Neural progenitor cell (in vitro differentiated cells): ENCODE measurements around the gene ETDC. TPM values are rescaled to one million over a fixed set of nuclear protein-coding genes. Genes with fewer than 3 reads are reported as not detected.
"Not testable (repeated sequence)": the region's sequence is repeated elsewhere in the genome, so short reads cannot be mapped to it uniquely, and the experiment has no call there.

Experiments used
- DNase-seq: peaks from one replicate; pipeline ENCODE4 v3.0.0-alpha.2; 2016; ENCODE audit warnings: low spot score
- H2AFZ ChIP-seq: fragments of 200-600 bp; sonication (generic); replicated peaks from 2 replicates; pipeline ENCODE4 v1.6.1; 2016; ENCODE audit warnings: antibody characterized with exemption
- H3F3A ChIP-seq: fragments of 200-600 bp; sonication (generic); 2 replicates; pipeline ENCODE4 v1.6.1; 2016; ENCODE audit warnings: antibody characterized with exemption, low read depth
- H3K27ac ChIP-seq: fragments of 200-600 bp; sonication (generic); 2 replicates; pipeline ENCODE4 v1.5.1; 2016; ENCODE audit warnings: mild to moderate bottlenecking
- H3K27me3 ChIP-seq: fragments of 200-600 bp; sonication (generic); 2 replicates; pipeline ENCODE4 v1.6.1; 2016; ENCODE audit warnings: mild to moderate bottlenecking, moderate library complexity
- H3K36me3 ChIP-seq: fragments of 200-600 bp; sonication (generic); 2 replicates; pipeline ENCODE4 v1.5.1; 2016
- H3K4me1 ChIP-seq: fragments of 200-600 bp; sonication (generic); 2 replicates; pipeline ENCODE4 v1.6.1; 2016; ENCODE audit warnings: mixed run types
- H3K4me2 ChIP-seq: fragments of 200-600 bp; sonication (generic); 2 replicates; pipeline ENCODE4 v1.6.1; 2016
- H3K4me3 ChIP-seq: fragments of 200-600 bp; sonication (generic); 2 replicates; pipeline ENCODE4 v1.5.1; 2016
- H3K79me2 ChIP-seq: fragments of 200-600 bp; sonication (generic); 2 replicates; pipeline ENCODE4 v1.6.1; 2016; ENCODE audit warnings: low read depth
- H3K9ac ChIP-seq: fragments of 200-600 bp; sonication (generic); 2 replicates; pipeline ENCODE4 v1.6.1; 2016
- H3K9me3 ChIP-seq: fragments of 200-600 bp; sonication (generic); 2 replicates; pipeline ENCODE4 v1.5.1; 2016; ENCODE audit warnings: low read depth
- H4K20me1 ChIP-seq: fragments of 200-600 bp; sonication (generic); 2 replicates; pipeline ENCODE4 v1.6.1; 2016; ENCODE audit warnings: low read depth
- H3K27ac Mint-ChIP-seq: 3 replicates; pipeline ENCODE4 v1.8.0; 2021; ENCODE audit warnings: mixed read lengths
- H3K27me3 Mint-ChIP-seq: 2 replicates; pipeline ENCODE4 v1.8.0; 2022; ENCODE audit warnings: low read depth, mild to moderate bottlenecking, inconsistent platforms, moderate library complexity, mixed read lengths; ENCODE audit not compliant: insufficient read depth
- H3K36me3 Mint-ChIP-seq: 3 replicates; pipeline ENCODE4 v1.8.0; 2021; ENCODE audit warnings: mixed read lengths
- H3K4me1 Mint-ChIP-seq: 3 replicates; pipeline ENCODE4 v1.8.0; 2021; ENCODE audit warnings: mixed read lengths
- H3K4me3 Mint-ChIP-seq: 3 replicates; pipeline ENCODE4 v1.8.0; 2021; ENCODE audit warnings: mild to moderate bottlenecking, moderate library complexity, mixed read lengths
- H3K9me3 Mint-ChIP-seq: 3 replicates; pipeline ENCODE4 v1.8.0; 2020; ENCODE audit warnings: mixed read lengths
- EZH2 ChIP-seq: fragments of 200-600 bp; sonication (generic); IDR thresholded peaks from 2 replicates; pipeline ENCODE4 v1.6.1; 2017; ENCODE audit warnings: antibody characterized with exemption, mild to moderate bottlenecking, moderate library complexity
- EZH2phosphoT487 ChIP-seq: fragments of 200-600 bp; sonication (generic); IDR thresholded peaks from 2 replicates; pipeline ENCODE4 v1.6.1; 2017; ENCODE audit warnings: antibody characterized with exemption
- total RNA-seq: library from RNA; depleted of rRNA; stranded (reverse); fragments of >200 nt; gene quantifications from 2 replicates; pipeline ENCODE4 v1.2.3, GENCODE V29; 2015; ENCODE audit warnings: low replicate concordance
- TF ChIP-seq, protein P1 (sequence below): fragments of 200-600 bp; sonication (generic); IDR thresholded peaks from 2 replicates; pipeline ENCODE4 v1.5.1; 2017; ENCODE audit warnings: antibody characterized with exemption, mild to moderate bottlenecking

Gene ETDC
- total RNA-seq, 1 donor from 2014 or later, result not detected

DNA sequence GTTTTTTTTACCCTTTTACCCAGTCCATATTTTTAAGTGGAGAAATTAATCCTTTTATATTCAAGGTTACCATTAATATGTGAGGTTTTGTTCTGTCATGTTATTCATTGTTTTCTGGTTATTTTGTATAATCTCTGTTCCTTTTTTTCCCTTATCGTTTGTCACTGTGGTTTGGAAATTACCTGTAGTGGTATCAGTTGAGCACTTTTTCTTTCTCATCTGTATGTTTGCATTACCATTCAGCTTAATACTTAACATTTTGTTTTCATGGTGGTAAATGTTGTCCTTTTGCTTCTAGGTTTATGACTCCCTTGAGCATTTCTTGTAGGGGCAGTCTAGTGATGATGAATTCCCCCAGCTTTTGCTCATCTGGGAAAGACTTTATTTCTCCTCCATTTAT is 6.6 kb downstream of the ETDC start:
- TF ChIP-seq EZH2 (no peak), EZH2phosphoT487 (no peak)
- no peak overlapping the region for H3K4me3 Mint-ChIP-seq
- Histone ChIP-seq H3K27me3 (no peaks in the 10 kb centered on the region), H3K27ac (no peak overlapping the region), H4K20me1 (no peaks in the 10 kb centered on the region), H3K9me3 (peaks cover 24% of the 10 kb centered on the region), H3K4me1 (no peaks in the 10 kb centered on the region), H3K4me2 (no peak overlapping the region), H2AFZ (no peak overlapping the region), H3K36me3 (no peaks in the 10 kb centered on the region), H3K79me2 (no peaks in the 10 kb centered on the region), H3K4me3 (no peak overlapping the region), H3F3A (no peaks in the 10 kb centered on the region), H3K9ac (no peak overlapping the region)
- H3K27ac Mint-ChIP-seq, result no peak overlapping the region
- peaks cover 30% of the 10 kb centered on the region for H3K9me3 Mint-ChIP-seq
- DNase-seq, result no peak
- no peaks in the 10 kb centered on the region for H3K27me3 Mint-ChIP-seq
- H3K36me3 Mint-ChIP-seq, result peaks cover 3% of the 10 kb centered on the region
- H3K4me1 Mint-ChIP-seq, result no peaks in the 10 kb centered on the region

DNA sequence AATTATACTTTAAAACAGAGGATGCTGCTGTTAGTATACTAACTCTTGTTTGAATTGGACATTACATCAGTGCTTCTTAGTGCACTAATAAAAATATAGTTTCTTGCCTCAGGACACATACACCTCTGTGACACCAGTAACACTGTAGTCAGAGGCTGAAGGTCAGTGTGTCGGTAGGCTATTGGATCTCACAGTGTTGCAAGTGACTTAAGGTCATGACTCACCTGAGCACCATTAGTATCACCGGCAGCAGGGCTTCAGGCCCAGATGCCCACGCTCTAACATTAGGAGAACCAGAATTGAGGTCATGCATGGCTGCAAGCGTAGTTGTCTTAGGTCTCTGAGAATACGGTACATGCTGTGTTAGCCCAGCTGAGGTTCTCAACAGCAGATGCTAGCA is 15.2 kb downstream of the ETDC start:
- Histone ChIP-seq H4K20me1 (no peaks in the 10 kb centered on the region), H3K27ac (no peak overlapping the region), H3K9me3 (peaks cover 9% of the 10 kb centered on the region), H3K4me2 (no peak overlapping the region), H3K4me3 (no peak overlapping the region), H3K79me2 (no peaks in the 10 kb centered on the region), H3K4me1 (no peaks in the 10 kb centered on the region), H3K36me3 (no peaks in the 10 kb centered on the region), H3F3A (no peaks in the 10 kb centered on the region), H2AFZ (no peak overlapping the region), H3K27me3 (no peaks in the 10 kb centered on the region), H3K9ac (no peak overlapping the region)
- Mint-ChIP-seq H3K27me3 (no peaks in the 10 kb centered on the region), H3K36me3 (peaks cover 11% of the 10 kb centered on the region), H3K9me3 (peaks cover 22% of the 10 kb centered on the region), H3K27ac (no peak overlapping the region), H3K4me1 (no peaks in the 10 kb centered on the region), H3K4me3 (no peak overlapping the region)
- TF ChIP-seq, protein P1, sequence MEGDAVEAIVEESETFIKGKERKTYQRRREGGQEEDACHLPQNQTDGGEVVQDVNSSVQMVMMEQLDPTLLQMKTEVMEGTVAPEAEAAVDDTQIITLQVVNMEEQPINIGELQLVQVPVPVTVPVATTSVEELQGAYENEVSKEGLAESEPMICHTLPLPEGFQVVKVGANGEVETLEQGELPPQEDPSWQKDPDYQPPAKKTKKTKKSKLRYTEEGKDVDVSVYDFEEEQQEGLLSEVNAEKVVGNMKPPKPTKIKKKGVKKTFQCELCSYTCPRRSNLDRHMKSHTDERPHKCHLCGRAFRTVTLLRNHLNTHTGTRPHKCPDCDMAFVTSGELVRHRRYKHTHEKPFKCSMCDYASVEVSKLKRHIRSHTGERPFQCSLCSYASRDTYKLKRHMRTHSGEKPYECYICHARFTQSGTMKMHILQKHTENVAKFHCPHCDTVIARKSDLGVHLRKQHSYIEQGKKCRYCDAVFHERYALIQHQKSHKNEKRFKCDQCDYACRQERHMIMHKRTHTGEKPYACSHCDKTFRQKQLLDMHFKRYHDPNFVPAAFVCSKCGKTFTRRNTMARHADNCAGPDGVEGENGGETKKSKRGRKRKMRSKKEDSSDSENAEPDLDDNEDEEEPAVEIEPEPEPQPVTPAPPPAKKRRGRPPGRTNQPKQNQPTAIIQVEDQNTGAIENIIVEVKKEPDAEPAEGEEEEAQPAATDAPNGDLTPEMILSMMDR, result no peak
- TF ChIP-seq EZH2phosphoT487 (no peak), EZH2 (no peak)
- DNase-seq, result no peak

DNA sequence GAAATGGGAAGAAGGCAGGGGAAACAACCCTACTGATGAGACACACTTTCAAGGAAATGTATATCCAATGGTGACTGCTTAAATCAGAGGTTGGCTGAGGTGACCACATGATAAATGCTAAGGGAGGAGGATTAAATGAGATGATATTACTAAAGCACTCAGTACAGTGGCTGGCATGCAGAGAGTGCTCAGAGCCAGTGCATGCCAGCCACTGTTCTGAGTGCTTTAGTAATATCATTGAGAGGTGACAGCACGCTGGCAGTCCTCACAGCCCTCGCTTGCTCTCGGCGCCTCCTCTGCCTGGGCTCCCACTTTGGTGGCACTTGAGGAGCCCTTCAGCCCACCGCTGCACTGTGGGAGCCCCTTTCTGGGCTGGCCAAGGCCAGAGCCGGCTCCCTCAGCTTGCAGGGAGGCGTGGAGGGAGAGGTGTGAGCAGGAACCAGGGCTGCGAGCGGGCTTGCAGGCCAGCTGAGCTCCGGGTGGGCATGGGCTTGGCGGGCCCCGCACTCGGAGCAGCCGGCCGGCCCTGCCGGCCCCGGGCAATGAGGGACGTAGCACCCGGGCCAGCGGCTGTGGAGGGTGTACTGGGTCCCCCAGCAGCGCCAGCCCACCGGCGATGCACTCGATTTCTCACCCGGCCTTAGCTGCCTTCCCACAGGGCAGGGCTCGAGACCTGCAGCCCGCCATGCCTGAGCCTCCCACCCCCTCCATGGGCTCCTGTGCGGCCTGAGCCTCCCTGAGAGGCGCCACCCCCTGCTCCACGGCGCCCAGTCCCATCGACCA is 15.9 kb downstream of the ETDC start:
- H3K27me3 ChIP-seq, DNase-seq, H3K4me3 Mint-ChIP-seq, H2AFZ ChIP-seq, H3K9ac ChIP-seq, H3K4me1 Mint-ChIP-seq, H3K27me3 Mint-ChIP-seq, H3K27ac ChIP-seq, H3F3A ChIP-seq, H3K4me2 ChIP-seq, H3K27ac Mint-ChIP-seq, H4K20me1 ChIP-seq, H3K79me2 ChIP-seq, H3K4me1 ChIP-seq, H3K9me3 ChIP-seq, H3K36me3 ChIP-seq, H3K4me3 ChIP-seq: not testable (repeated sequence)
- Mint-ChIP-seq H3K9me3 (peaks cover 22% of the 10 kb centered on the region), H3K36me3 (peaks cover 11% of the 10 kb centered on the region)

DNA sequence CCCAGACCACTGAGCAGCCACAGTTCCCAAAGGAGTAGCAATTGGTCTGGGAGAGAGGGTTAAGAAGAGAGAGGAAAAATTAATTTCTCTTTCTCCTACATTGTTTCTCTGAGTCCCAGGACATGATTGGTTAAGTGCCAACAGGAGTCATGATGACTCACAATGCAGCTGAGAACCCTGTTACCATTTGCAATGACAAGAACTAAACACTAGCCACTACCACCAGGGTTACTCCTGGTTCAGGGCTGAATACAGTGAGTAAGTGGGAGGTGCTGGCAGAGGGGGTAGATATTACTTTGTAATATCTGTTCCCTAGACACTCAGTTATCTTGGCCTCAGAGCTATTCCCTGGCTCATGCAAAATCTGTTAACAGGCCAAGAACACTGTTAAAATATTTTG is 18.0 kb downstream of the ETDC start:
- Histone ChIP-seq H3K79me2 (no peaks in the 10 kb centered on the region), H3F3A (no peaks in the 10 kb centered on the region), H3K9ac (no peak overlapping the region), H3K9me3 (no peaks in the 10 kb centered on the region), H3K4me1 (no peaks in the 10 kb centered on the region), H2AFZ (no peak overlapping the region), H3K27me3 (no peaks in the 10 kb centered on the region), H3K4me3 (no peak overlapping the region), H3K36me3 (no peaks in the 10 kb centered on the region), H3K27ac (no peak overlapping the region), H3K4me2 (no peak overlapping the region), H4K20me1 (no peaks in the 10 kb centered on the region)
- no peak for DNase-seq
- Mint-ChIP-seq H3K4me3 (no peak overlapping the region), H3K36me3 (peaks cover 4% of the 10 kb centered on the region), H3K27me3 (no peaks in the 10 kb centered on the region), H3K4me1 (no peaks in the 10 kb centered on the region), H3K27ac (no peak overlapping the region), H3K9me3 (peaks cover 18% of the 10 kb centered on the region)
- no peak for TF ChIP-seq EZH2phosphoT487
- TF ChIP-seq, protein P1, result no peak
- TF ChIP-seq EZH2, result no peak
